Right atrium auricular region (tissue), 2 donors: Measurements from ENCODE around the gene AQP12A. TPM values are rescaled to one million over a fixed set of nuclear protein-coding genes. Genes with fewer than 3 reads are reported as not detected.

Source experiments
- DNase-seq: peaks from one replicate; pipeline ENCODE4 v3.0.0-alpha.2; 2019; ENCODE audit warnings: low spot score
- H3K27ac ChIP-seq, 2 donors: fragments of 200-600 bp; sonication (generic); 1 replicate in 1 of 2; 2 replicates in 1 of 2; pipeline ENCODE4 v1.5.1; 2016 to 2019
- H3K27me3 ChIP-seq, 2 donors: fragments of 200-600 bp; sonication (generic); one replicate each; pipeline versions ENCODE4 v1.5.1 to v1.6.0; 2017 to 2019
- H3K36me3 ChIP-seq: fragments of 200-600 bp; sonication (generic); one replicate; pipeline ENCODE4 v1.5.1; 2016
- H3K4me1 ChIP-seq, 2 donors: fragments of 200-600 bp; sonication (generic); one replicate each; pipeline versions ENCODE4 v1.5.1 to v1.6.0; 2017 to 2019
- H3K4me3 ChIP-seq, 2 donors: fragments of 200-600 bp; sonication (generic); 1 replicate in 1 of 2; 2 replicates in 1 of 2; pipeline ENCODE4 v1.5.1; 2017 to 2019; ENCODE audit warnings: mild to moderate bottlenecking in 1 of 2, moderate library complexity in 1 of 2
- H3K9me3 ChIP-seq, 2 donors: fragments of 200-600 bp; sonication (generic); one replicate each; pipeline ENCODE4 v1.5.1; 2019
- CTCF ChIP-seq, 2 donors: fragments of 200-600 bp; sonication (generic); IDR thresholded peaks; one replicate each; pipeline ENCODE4 v1.5.1; 2019; ENCODE audit warnings: antibody characterized with exemption in 2 of 2
- total RNA-seq, 2 donors: library from RNA; depleted of rRNA; stranded (reverse); fragments of >200 nt; gene quantifications; one replicate each; pipeline ENCODE4 v1.1.0, GENCODE V29; 2016

AQP12A gene
- total RNA-seq, 2 donors from 2014 or later = not detected

- Histone ChIP-seq H3K36me3 (no peaks in the 10 kb centered on the region), H3K4me1 (no peaks in the 10 kb centered on the region), H3K27ac (no peak overlapping the region), H3K9me3 (no peaks in the 10 kb centered on the region), H3K4me3 (no peak overlapping the region), H3K27me3 (no peaks in the 10 kb centered on the region)
- DNase-seq = peak; percentile 36
- TF ChIP-seq CTCF (IDR thresholded peaks at IDR 0.05) = no peak
Observed at GRCh38 chr2:240647503-240648154, 44.0 kb upstream of the AQP12A start.

GRCh38 chr2:240648155-240648649 is 43.5 kb upstream of the AQP12A start:
- DNase-seq = peak; percentile 40
- H3K27me3 ChIP-seq = no peaks in the 10 kb centered on the region
- no peaks in the 10 kb centered on the region for H3K9me3 ChIP-seq

GRCh38 chr2:240648650-240649275 is 42.9 kb upstream of the AQP12A start:
- TF ChIP-seq CTCF (IDR thresholded peaks at IDR 0.05) = no peak
- no peak overlapping the region for H3K4me3 ChIP-seq
- no peak overlapping the region for H3K27ac ChIP-seq
- no peaks in the 10 kb centered on the region for H3K9me3 ChIP-seq
- H3K27me3 ChIP-seq = no peaks in the 10 kb centered on the region
- no peaks in the 10 kb centered on the region for H3K4me1 ChIP-seq
- H3K36me3 ChIP-seq = no peaks in the 10 kb centered on the region
- DNase-seq = peak; percentile 47

More at GRCh38 chr2:240648155-240648649, 43.5 kb upstream of the AQP12A start:
- Histone ChIP-seq H3K4me3 (no peak overlapping the region), H3K36me3 (no peaks in the 10 kb centered on the region), H3K27ac (no peak overlapping the region), H3K4me1 (no peaks in the 10 kb centered on the region)
- TF ChIP-seq CTCF (IDR thresholded peaks at IDR 0.05) = no peak

- TF ChIP-seq CTCF (IDR thresholded peaks at IDR 0.05) = no peak
- Histone ChIP-seq H3K4me3 (no peak overlapping the region), H3K9me3 (no peaks in the 10 kb centered on the region), H3K27me3 (no peaks in the 10 kb centered on the region), H3K27ac (no peak overlapping the region), H3K36me3 (no peaks in the 10 kb centered on the region), H3K4me1 (no peaks in the 10 kb centered on the region)
- DNase-seq = no peak
Observed at GRCh38 chr2:240649331-240649730, 42.3 kb upstream of the AQP12A start.

- H3K27me3 ChIP-seq = no peaks in the 10 kb centered on the region
- no peak overlapping the region for H3K4me3 ChIP-seq
- TF ChIP-seq CTCF (IDR thresholded peaks at IDR 0.05) = no peak
- no peaks in the 10 kb centered on the region for H3K4me1 ChIP-seq
- H3K27ac ChIP-seq = no peak overlapping the region
- peak; percentile 38 for DNase-seq
- no peaks in the 10 kb centered on the region for H3K9me3 ChIP-seq
- no peaks in the 10 kb centered on the region for H3K36me3 ChIP-seq
Observed at GRCh38 chr2:240650254-240650965, 41.3 kb upstream of the AQP12A start.
